WTC11 (cell line): ENCODE results near the gene GHRHR.
A peak's percentile ranks its signal among the peaks of the same experiment; 100 is the strongest.

Experiments
- ETV6 ChIP-seq: sonication (generic); formaldehyde crosslinking; IDR thresholded peaks from 2 replicates; pipeline ENCODE4 v1.8.1; 2022; ENCODE audit warnings: mild to moderate bottlenecking, missing genetic modification reagents
- NFYB ChIP-seq: sonication (generic); formaldehyde crosslinking; conservative IDR thresholded peaks from 2 replicates; pipeline ENCODE4 v1.8.0; 2022; ENCODE audit warnings: low read depth, missing genetic modification reagents
- NR2C2 ChIP-seq: sonication (generic); formaldehyde crosslinking; IDR thresholded peaks from 2 replicates; pipeline ENCODE4 v1.8.0; 2022; ENCODE audit warnings: mild to moderate bottlenecking, missing genetic modification reagents
- NR3C1 ChIP-seq: sonication (generic); formaldehyde crosslinking; conservative IDR thresholded peaks from 2 replicates; pipeline ENCODE4 v1.8.1; 2023; ENCODE audit warnings: low read depth, mild to moderate bottlenecking, missing genetic modification reagents
- SP1 ChIP-seq: sonication (generic); formaldehyde crosslinking; conservative IDR thresholded peaks from 2 replicates; pipeline ENCODE4 v1.8.1; 2022; ENCODE audit warnings: missing genetic modification reagents
- ZNF423 ChIP-seq: fragments of 250-450 bp; sonication (Bioruptor Pico); IDR thresholded peaks from 2 replicates; pipeline ENCODE4 v2.1.2; 2022; ENCODE audit warnings: mild to moderate bottlenecking, moderate library complexity
- TF ChIP-seq, protein P1 (sequence below): fragments of 200-600 bp; IDR thresholded peaks from 2 replicates; pipeline ENCODE4 v1.8.0; 2022; ENCODE audit warnings: antibody characterized with exemption
- TF ChIP-seq, protein P2 (sequence below): sonication (generic); formaldehyde crosslinking; IDR thresholded peaks from 2 replicates; pipeline ENCODE4 v1.8.0; 2022; ENCODE audit warnings: mild to moderate bottlenecking, missing genetic modification reagents
- TF ChIP-seq, protein P3 (sequence below): sonication (generic); formaldehyde crosslinking; IDR thresholded peaks from 2 replicates; pipeline ENCODE4 v1.8.1; 2022; ENCODE audit warnings: low read depth, mild to moderate bottlenecking, moderate library complexity, missing genetic modification reagents, borderline replicate concordance

DNA sequence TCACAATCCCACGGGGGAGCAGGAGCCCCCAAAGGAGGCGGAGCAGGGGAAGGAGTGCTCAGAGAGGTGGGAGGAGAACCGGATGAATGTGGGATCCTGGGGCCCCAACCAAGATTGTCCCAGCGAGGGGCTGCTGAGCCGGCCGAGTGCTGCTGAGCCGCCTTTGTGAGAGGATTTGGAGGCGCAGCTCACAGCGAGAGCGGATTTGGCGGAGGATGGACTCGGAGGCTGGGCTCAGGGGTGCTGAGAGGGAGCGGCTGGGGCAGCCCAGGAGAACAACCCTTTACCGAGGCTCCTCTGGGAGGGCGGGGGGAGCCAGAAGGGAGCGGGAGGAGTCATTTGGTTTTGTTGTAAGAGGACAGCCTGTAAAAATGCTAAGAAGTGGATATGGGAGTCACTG lies 23.0 kb downstream of the GHRHR start:
- TF ChIP-seq, protein P1, sequence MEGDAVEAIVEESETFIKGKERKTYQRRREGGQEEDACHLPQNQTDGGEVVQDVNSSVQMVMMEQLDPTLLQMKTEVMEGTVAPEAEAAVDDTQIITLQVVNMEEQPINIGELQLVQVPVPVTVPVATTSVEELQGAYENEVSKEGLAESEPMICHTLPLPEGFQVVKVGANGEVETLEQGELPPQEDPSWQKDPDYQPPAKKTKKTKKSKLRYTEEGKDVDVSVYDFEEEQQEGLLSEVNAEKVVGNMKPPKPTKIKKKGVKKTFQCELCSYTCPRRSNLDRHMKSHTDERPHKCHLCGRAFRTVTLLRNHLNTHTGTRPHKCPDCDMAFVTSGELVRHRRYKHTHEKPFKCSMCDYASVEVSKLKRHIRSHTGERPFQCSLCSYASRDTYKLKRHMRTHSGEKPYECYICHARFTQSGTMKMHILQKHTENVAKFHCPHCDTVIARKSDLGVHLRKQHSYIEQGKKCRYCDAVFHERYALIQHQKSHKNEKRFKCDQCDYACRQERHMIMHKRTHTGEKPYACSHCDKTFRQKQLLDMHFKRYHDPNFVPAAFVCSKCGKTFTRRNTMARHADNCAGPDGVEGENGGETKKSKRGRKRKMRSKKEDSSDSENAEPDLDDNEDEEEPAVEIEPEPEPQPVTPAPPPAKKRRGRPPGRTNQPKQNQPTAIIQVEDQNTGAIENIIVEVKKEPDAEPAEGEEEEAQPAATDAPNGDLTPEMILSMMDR = no peak
- TF ChIP-seq, protein P2, sequence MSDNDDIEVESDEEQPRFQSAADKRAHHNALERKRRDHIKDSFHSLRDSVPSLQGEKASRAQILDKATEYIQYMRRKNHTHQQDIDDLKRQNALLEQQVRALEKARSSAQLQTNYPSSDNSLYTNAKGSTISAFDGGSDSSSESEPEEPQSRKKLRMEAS = no peak
- TF ChIP-seq NR2C2 (CRISPR knock-in tag) = no peak
- no peak for TF ChIP-seq ETV6 (CRISPR knock-in tag)
- no peak for TF ChIP-seq NR3C1 (CRISPR knock-in tag)
- no peak for TF ChIP-seq SP1 (CRISPR knock-in tag)
- TF ChIP-seq NFYB (CRISPR knock-in tag) = no peak
- 0 out of 2 replicates have a peak, but pooled peaks have one; percentile 46 for TF ChIP-seq ZNF423 (CRISPR knock-in tag)
- TF ChIP-seq, protein P3, sequence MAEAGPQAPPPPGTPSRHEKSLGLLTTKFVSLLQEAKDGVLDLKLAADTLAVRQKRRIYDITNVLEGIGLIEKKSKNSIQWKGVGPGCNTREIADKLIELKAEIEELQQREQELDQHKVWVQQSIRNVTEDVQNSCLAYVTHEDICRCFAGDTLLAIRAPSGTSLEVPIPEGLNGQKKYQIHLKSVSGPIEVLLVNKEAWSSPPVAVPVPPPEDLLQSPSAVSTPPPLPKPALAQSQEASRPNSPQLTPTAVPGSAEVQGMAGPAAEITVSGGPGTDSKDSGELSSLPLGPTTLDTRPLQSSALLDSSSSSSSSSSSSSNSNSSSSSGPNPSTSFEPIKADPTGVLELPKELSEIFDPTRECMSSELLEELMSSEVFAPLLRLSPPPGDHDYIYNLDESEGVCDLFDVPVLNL (CRISPR knock-in tag) = no peak
